GM20431 (cell line): ENCODE results near the gene TMEM229A.
"Not testable (repeated sequence)": the region's sequence is repeated elsewhere in the genome, so short reads cannot be mapped to it uniquely, and the experiment has no call there.

ENCODE experiments used
- in situ Hi-C: fragments of 300-500 bp; cut with MseI, MboI; formaldehyde crosslinking; loops from one replicate; pipeline ENCODE4 v1.15.0; 2020; ENCODE audit warnings: low sequenced_read_pairs; ENCODE audit not compliant: unreplicated experiment

TMEM229A gene

GRCh38 chr7:124033807-124034753 is 1.2 kb upstream of the TMEM229A start:
- in situ Hi-C loops, result no loop called here

- in situ Hi-C loops, result no loop called here
Measured at GRCh38 chr7:124033095-124033806, 384 bp upstream of the TMEM229A start.

GRCh38 chr7:124031919-124032318 is 948 bp downstream of the TMEM229A start:
- in situ Hi-C loops, result no loop called here

GRCh38 chr7:124031406-124031805 is 1.5 kb downstream of the TMEM229A start:
- in situ Hi-C loops, result no loop called here

- in situ Hi-C loops, result no loop called here
Measured at GRCh38 chr7:124030964-124031363, 1.9 kb downstream of the TMEM229A start.

- in situ Hi-C loops, result no loop called here
Measured at GRCh38 chr7:124029396-124030188, 3.3 kb downstream of the TMEM229A start.

- in situ Hi-C loops, result no loop called here
Measured at GRCh38 chr7:124027236-124027635, 5.6 kb downstream of the TMEM229A start.

GRCh38 chr7:124024329-124024728 is 8.5 kb downstream of the TMEM229A start:
- in situ Hi-C loops, result not testable (repeated sequence)

GRCh38 chr7:124022551-124022950 is 10.3 kb downstream of the TMEM229A start:
- in situ Hi-C loops, result no loop called here

- in situ Hi-C loops, result no loop called here
Measured at GRCh38 chr7:124020060-124020459, 12.8 kb downstream of the TMEM229A start.

- in situ Hi-C loops, result no loop called here
Measured at GRCh38 chr7:124013306-124013705, 19.6 kb downstream of the TMEM229A start.

- in situ Hi-C loops, result no loop called here
Measured at GRCh38 chr7:124012864-124013263, 20.0 kb downstream of the TMEM229A start.

- in situ Hi-C loops, result no loop called here
Measured at GRCh38 chr7:124009321-124009720, 23.5 kb downstream of the TMEM229A start.

GRCh38 chr7:124008296-124008695 is 24.6 kb downstream of the TMEM229A start:
- in situ Hi-C loops, result not testable (repeated sequence)

- in situ Hi-C loops, result no loop called here
Measured at GRCh38 chr7:123999703-124000102, 33.2 kb downstream of the TMEM229A start.

- in situ Hi-C loops, result no loop called here
Measured at GRCh38 chr7:123998921-123999320, 33.9 kb downstream of the TMEM229A start.

- in situ Hi-C loops, result no loop called here
Measured at GRCh38 chr7:123996327-123996625, 36.6 kb downstream of the TMEM229A start.

GRCh38 chr7:123995617-123996326 is 37.1 kb downstream of the TMEM229A start:
- in situ Hi-C loops, result no loop called here

GRCh38 chr7:123994449-123994848 is 38.4 kb downstream of the TMEM229A start:
- in situ Hi-C loops, result no loop called here

GRCh38 chr7:123993996-123994395 is 38.9 kb downstream of the TMEM229A start:
- in situ Hi-C loops, result no loop called here
